HG03175 (cell line): ENCODE results near the gene NRL.

Experiments
- ATAC-seq: cut with Tn5 transposase; IDR thresholded peaks from one replicate; pipeline ENCODE4 v1.9.1; 2021; ENCODE audit warnings: mild to moderate bottlenecking, moderate library complexity; ENCODE audit not compliant: unreplicated experiment

The NRL gene

GRCh38 chr14:24083462-24083861 lies 31.3 kb downstream of the NRL start:
- no peak for ATAC-seq

DNA sequence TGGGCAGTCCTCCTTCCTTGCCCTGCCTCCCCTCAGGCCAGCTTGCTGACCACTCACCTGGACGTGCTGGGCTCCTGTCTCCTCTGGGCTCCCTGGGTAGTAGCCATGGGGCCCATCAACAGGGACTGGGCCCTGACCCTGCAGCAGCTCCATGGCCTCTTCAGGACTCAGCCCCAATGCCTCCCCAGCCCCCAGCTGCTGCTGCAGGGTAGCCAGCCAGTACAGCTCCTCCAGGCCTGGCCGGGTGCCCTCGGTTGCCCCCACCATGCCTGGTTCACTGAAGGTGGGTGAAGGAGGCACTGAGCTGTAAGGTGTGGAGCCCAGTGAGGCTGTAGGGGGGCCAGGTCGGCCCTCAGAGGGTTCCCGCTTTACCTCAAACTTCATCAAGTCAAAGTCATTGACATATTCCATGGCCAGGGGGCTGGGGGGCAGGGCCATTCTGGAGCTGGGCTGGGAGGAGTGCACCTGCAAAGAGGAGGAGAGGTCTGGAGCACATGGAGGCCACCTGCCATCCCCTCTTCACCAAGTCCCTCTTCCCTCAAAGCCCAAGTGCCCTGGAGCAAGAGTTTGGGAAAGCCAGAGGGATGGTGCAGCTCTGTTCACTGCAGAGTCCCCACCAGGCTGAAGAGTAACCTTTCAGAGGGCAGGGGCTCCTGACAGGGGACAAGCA lies 32.2 kb downstream of the NRL start:
- ATAC-seq = no peak

GRCh38 chr14:24081739-24082211 lies 33.0 kb downstream of the NRL start:
- no peak for ATAC-seq

- peak; percentile 80 for ATAC-seq
These were observed 33.6 kb downstream of the NRL start for GRCh38 chr14:24080888-24081738.

- no peak for ATAC-seq
These were observed 34.6 kb downstream of the NRL start for GRCh38 chr14:24080142-24080530.

- no peak for ATAC-seq
These were observed 35.1 kb downstream of the NRL start for GRCh38 chr14:24079491-24080141.

- no peak for ATAC-seq
These were observed 36.6 kb downstream of the NRL start for GRCh38 chr14:24078146-24078545.

DNA sequence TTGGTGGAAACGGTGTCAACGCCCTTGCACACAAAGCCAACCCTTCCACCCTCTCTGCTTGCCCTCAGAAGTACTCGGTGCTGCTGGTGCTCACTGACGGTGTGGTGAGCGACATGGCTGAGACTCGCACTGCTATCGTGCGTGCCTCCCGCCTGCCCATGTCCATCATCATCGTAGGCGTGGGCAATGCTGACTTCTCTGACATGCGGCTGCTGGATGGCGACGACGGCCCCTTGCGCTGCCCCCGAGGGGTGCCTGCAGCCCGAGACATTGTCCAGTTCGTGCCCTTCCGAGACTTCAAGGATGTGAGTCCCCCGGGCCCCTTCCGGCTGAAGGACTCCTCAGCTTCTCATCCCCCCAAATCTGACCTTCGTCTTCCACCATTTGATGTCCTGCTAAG lies 37.7 kb downstream of the NRL start:
- no peak for ATAC-seq

- ATAC-seq = no peak
These were observed 38.5 kb downstream of the NRL start for GRCh38 chr14:24076302-24076601.

- ATAC-seq = no peak
These were observed 39.1 kb downstream of the NRL start for GRCh38 chr14:24075485-24076301.

- no peak for ATAC-seq
These were observed 39.9 kb downstream of the NRL start for GRCh38 chr14:24074625-24075484.

DNA sequence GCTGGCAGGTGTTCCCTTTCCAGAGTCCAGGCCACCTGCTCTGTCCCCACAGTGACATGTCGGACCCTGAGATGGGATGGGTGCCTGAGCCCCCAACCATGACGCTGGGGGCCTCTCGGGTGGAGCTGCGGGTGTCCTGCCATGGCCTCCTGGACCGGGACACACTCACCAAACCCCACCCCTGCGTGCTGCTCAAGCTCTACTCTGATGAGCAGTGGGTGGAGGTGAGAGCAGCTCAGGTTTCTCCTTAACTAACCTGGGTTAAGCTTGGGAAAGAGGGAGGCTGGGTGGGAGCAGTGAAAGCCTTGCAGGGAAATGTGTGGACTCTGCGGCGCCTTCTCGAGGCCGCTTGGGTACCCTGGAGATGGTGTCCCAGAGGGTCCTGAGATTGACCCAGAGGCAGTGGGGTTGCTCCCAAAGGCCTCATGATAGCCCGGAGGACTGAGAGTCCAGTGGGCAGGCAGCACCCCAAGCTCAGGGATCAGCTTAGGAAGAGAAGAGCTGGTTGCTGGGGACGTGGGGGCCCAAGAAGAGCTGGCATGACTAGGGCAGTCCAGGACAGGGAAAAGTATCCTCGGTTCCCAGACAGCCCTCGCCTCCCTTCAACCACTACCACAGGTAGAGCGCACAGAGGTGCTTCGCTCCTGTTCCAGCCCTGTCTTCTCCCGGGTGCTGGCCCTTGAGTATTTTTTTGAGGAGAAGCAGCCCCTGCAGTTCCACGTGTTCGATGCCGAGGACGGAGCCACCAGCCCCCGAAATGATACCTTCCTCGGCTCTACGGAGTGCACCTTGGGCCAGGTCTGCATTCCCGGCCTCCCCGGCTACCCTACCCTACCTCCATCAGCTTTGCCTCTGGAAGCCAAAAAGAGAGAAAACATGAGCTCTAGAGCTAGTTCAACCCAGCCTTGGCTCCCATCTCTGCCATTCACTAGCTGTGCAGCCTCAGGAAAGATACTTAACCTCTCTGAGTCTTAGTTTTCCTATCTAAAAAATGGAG lies 41.6 kb downstream of the NRL start:
- no peak for ATAC-seq

- no peak for ATAC-seq
These were observed 42.3 kb downstream of the NRL start for GRCh38 chr14:24072436-24072835.

DNA sequence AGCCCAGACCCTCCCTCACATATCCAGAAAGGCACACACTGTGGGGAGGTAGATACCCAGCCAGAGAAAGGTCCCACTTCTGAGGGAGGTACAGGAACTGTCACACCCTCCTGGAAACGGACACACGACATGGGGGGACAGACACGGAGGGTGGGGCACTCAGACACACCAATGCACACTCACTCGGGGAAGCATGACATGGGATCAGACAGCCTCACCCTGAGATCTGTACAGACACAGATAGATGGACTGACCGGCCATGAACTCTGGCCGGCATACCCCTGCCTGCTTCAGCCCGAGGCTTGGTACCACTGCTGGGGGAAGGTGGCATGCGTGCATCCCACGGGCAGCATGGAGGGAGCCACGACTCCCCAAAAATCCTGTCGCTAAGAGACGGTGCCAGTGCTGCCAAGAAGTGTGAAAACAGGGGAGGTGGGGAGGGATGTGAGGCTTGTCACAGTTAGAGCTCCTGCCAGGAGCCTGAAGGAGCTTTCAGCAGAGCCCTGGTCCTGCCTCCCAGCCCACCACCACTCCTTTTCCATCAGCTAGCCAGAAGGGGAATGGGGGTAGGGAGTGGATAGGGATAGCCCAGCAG lies 42.8 kb downstream of the NRL start:
- no peak for ATAC-seq

GRCh38 chr14:24071144-24071697 lies 43.5 kb downstream of the NRL start, which contains the start of gene CPNE6:
Gene CPNE6, plus strand, starts transcription at chr14:24071562. Its CDS starts 1,375 bp downstream, at chr14:24072937.
- no peak for ATAC-seq

GRCh38 chr14:24070285-24071143 lies 44.2 kb downstream of the NRL start:
- ATAC-seq = no peak

DNA sequence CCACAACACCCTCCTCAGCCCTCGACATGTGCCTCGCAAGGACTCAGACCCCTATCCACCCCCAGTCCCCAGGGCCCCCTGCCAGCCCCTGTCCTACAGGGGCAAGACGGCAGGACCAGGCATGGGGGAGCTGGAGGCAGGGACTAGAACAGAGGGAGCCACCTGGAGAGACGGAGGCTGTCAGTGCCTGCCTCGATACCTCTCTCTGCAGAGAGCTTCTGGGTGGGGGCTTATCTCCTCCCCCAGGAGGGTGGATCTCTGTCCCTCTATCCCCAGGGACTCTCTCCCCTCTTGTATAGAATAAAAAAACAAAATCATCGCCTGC lies 45.4 kb downstream of the NRL start:
- no peak for ATAC-seq
